ENCODE data around the gene PRR36. TPM values are rescaled to one million over a fixed set of nuclear protein-coding genes. Genes with fewer than 3 reads are reported as not detected.

Gene PRR36
- total and polyA plus RNA-seq, 8 donors: 1.2 to 13.4 (median 9.9) TPM

DNA sequence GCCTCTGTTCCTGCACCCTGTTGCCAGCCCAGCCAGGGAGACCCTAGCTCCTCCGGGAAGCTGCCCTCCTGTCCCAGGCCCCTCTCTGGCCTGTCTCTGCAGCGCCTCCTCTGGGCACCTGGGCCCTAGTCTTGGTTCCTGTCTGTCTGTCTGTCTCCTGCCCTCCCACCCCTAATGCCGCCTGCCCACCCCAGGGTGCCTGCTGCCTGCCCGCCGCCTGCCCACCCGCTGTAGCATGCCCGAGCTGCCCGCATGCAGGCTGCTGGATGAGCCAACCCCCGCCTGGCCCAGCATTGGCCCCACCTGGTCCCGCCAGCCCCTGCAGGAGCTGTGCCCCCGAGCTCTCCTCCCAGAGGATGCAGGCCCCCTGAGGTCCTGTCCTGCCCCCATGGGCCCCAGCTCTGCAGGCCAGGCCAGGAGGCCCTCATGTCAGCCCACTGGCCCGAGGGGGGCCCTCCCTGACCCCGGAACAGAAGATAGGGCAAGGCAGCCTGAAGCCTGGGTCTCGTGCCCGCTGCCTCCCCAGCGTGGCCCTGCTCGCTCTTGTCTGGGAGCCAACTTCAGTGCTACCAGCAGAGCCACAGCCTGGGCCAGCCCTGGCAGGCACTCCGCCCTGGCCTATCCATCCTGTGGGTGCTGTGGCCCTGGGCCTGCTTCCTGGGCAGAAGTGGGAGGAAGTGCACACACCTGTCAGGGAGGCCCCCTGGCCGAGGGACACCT is 34.7 kb upstream of the PRR36 start:
- Histone ChIP-seq H3K27me3 (peaks cover 0 to 4% of the 10 kb centered on the region in 2 donors), H3K36me3 (peaks cover 0 to 70% of the 10 kb centered on the region in 2 donors), H3K9me3 (no peaks in the 10 kb centered on the region), H3K4me3 (no peak overlapping the region), H3K27ac (no peak overlapping the region), H3K4me1 (peaks cover 11 to 38% of the 10 kb centered on the region in 2 donors)
- ATAC-seq (no peak), DNase-seq (no peak)
- intact Hi-C loops (cut with DNase I): no loop called here
- TF ChIP-seq, protein P1, sequence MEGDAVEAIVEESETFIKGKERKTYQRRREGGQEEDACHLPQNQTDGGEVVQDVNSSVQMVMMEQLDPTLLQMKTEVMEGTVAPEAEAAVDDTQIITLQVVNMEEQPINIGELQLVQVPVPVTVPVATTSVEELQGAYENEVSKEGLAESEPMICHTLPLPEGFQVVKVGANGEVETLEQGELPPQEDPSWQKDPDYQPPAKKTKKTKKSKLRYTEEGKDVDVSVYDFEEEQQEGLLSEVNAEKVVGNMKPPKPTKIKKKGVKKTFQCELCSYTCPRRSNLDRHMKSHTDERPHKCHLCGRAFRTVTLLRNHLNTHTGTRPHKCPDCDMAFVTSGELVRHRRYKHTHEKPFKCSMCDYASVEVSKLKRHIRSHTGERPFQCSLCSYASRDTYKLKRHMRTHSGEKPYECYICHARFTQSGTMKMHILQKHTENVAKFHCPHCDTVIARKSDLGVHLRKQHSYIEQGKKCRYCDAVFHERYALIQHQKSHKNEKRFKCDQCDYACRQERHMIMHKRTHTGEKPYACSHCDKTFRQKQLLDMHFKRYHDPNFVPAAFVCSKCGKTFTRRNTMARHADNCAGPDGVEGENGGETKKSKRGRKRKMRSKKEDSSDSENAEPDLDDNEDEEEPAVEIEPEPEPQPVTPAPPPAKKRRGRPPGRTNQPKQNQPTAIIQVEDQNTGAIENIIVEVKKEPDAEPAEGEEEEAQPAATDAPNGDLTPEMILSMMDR (IDR thresholded peaks at IDR 0.05): no peak

GRCh38 chr19:7908078-7908699 is 34.0 kb upstream of the PRR36 start:
- Histone ChIP-seq H3K4me3 (no peak overlapping the region), H3K36me3 (peaks cover 0 to 63% of the 10 kb centered on the region in 2 donors), H3K27ac (no peak overlapping the region), H3K27me3 (no peaks in the 10 kb centered on the region), H3K9me3 (no peaks in the 10 kb centered on the region), H3K4me1 (peaks cover 11 to 40% of the 10 kb centered on the region in 2 donors)
- intact Hi-C loops (cut with DNase I): no loop called here
- DNase-seq (no peak), ATAC-seq (no peak)
- TF ChIP-seq, protein P1 (IDR thresholded peaks at IDR 0.05): no peak

DNA sequence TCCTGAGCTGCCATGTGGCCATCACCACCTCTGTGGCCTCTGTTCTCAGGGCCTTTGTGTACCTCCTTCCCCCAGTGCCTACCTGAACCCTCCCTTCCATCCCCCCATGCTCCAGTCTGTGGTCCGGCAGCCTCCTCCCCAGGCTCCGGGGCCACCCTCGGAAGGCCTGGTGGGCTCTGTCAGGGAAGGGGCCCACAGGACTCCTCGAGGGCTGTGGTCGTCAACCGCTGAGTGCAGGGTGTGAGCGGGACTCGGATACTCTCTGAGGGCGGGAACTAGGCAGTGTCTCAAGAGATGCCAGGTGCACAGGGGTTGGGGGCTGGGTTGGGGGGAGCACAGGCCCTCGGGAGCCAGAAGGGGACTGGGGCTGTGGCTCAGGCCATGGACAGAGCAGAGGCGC is 33.4 kb upstream of the PRR36 start:
- no peaks in the 10 kb centered on the region for H3K9me3 ChIP-seq
- H3K4me1 ChIP-seq: peaks cover 14 to 47% of the 10 kb centered on the region in 2 donors
- TF ChIP-seq, protein P1 (IDR thresholded peaks at IDR 0.05): no peak
- no peak overlapping the region for H3K27ac ChIP-seq
- H3K4me3 ChIP-seq: no peak overlapping the region
- intact Hi-C loops (cut with DNase I): no loop called here
- ATAC-seq: no peak
- no peaks in the 10 kb centered on the region for H3K27me3 ChIP-seq
- peaks cover 0 to 57% of the 10 kb centered on the region in 2 donors for H3K36me3 ChIP-seq
- no peak for DNase-seq

DNA sequence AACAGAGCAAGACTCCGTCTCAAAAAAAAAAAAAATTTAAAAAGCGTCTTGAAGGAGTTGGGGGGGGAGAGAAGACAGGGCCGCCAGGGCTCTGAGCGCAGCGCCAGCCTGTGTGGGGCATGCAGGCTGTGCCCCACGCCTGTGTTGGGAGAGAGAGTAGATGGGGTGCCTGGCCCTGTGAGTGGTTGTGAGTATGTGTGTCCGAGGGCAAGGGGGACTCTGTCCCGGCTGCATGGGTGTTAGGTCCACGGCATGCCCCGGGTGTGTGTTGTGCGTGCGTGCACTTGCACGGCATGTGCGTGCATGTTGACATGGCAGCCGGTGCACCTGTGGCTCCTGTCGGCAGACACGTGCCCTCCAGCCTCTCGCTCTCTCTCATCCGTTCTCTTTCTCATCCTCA is 32.9 kb upstream of the PRR36 start:
- ATAC-seq (no peak), DNase-seq (peak in 1 of 4 donors; percentile 77)
- Histone ChIP-seq H3K36me3 (peaks cover 0 to 52% of the 10 kb centered on the region in 2 donors), H3K4me3 (no peak overlapping the region), H3K9me3 (no peaks in the 10 kb centered on the region), H3K27me3 (no peaks in the 10 kb centered on the region), H3K4me1 (peaks cover 17 to 51% of the 10 kb centered on the region in 2 donors), H3K27ac (no peak overlapping the region)
- TF ChIP-seq, protein P1 (IDR thresholded peaks at IDR 0.05): no peak
- intact Hi-C loops (cut with DNase I): no loop called here

- H3K9me3 ChIP-seq: no peaks in the 10 kb centered on the region
- H3K4me3 ChIP-seq: no peak overlapping the region
- TF ChIP-seq, protein P1 (IDR thresholded peaks at IDR 0.05): no peak
- DNase-seq: no peak
- H3K27ac ChIP-seq: no peak overlapping the region
- no peak for ATAC-seq
- peaks cover 0 to 40% of the 10 kb centered on the region in 2 donors for H3K36me3 ChIP-seq
- H3K27me3 ChIP-seq: no peaks in the 10 kb centered on the region
- peaks cover 17 to 53% of the 10 kb centered on the region in 2 donors for H3K4me1 ChIP-seq
- intact Hi-C loops (cut with DNase I): no loop called here
These were observed 31.7 kb upstream of the PRR36 start for GRCh38 chr19:7905859-7906258.
